IgD-negative memory B cell (primary cell): ENCODE results near the gene CELSR1. TPM values are rescaled to one million over a fixed set of nuclear protein-coding genes. Genes with fewer than 3 reads are reported as not detected.

Experiments used
- H3K27ac Mint-ChIP-seq, 3 donors: one replicate each; pipeline ENCODE4 v1.8.0; 2020 to 2022; ENCODE audit warnings: mild to moderate bottlenecking in 3 of 3, mixed read lengths in 3 of 3, moderate library complexity in 1 of 3
- H3K27me3 Mint-ChIP-seq: one replicate; pipeline ENCODE4 v1.8.0; 2021; ENCODE audit warnings: mixed read lengths
- H3K36me3 Mint-ChIP-seq: one replicate; pipeline ENCODE4 v1.8.0; 2020; ENCODE audit warnings: mild to moderate bottlenecking, mixed read lengths
- H3K4me1 Mint-ChIP-seq, 3 donors: one replicate each; pipeline ENCODE4 v1.8.0; 2020 to 2022; ENCODE audit warnings: mixed read lengths in 3 of 3, mild to moderate bottlenecking in 1 of 3
- H3K4me3 Mint-ChIP-seq, 4 donors: one replicate each; pipeline ENCODE4 v1.8.0; 2020 to 2022; ENCODE audit warnings: mild to moderate bottlenecking in 4 of 4, mixed read lengths in 4 of 4, moderate library complexity in 3 of 4
- H3K9me3 Mint-ChIP-seq, 3 donors: one replicate each; pipeline ENCODE4 v1.8.0; 2020 to 2021; ENCODE audit warnings: mixed read lengths in 3 of 3, mild to moderate bottlenecking in 1 of 3
- polyA plus RNA-seq: library from polyadenylated mRNA; unstranded; fragments of 300-500 nt; fragmentation: Illumina TruSeq; gene quantifications from one replicate; pipeline ENCODE4 v1.2.3, GENCODE V29; 2021

Gene CELSR1
- polyA plus RNA-seq, 1 donor from 2014 or later: 5.2 TPM

GRCh38 chr22:46578824-46579561 is 41.6 kb upstream of the CELSR1 start:
- H3K4me1 Mint-ChIP-seq: peaks cover 36 to 61% (median 43%) of the 10 kb centered on the region in 3 donors
- H3K9me3 Mint-ChIP-seq: no peaks in the 10 kb centered on the region
- H3K27ac Mint-ChIP-seq: peak overlapping the region in 1 of 3 donors; percentile 94
- H3K36me3 Mint-ChIP-seq: no peaks in the 10 kb centered on the region
- no peaks in the 10 kb centered on the region for H3K27me3 Mint-ChIP-seq
- peak overlapping the region; percentile 88 to 97 (median 93) for H3K4me3 Mint-ChIP-seq

GRCh38 chr22:46578251-46578823 is 40.9 kb upstream of the CELSR1 start:
- Mint-ChIP-seq H3K9me3 (no peaks in the 10 kb centered on the region), H3K27ac (peak overlapping the region in 2 of 3 donors; percentile 73 to 94)

GRCh38 chr22:46577368-46578249 is 40.2 kb upstream of the CELSR1 start:
- Mint-ChIP-seq H3K27ac (peak overlapping the region; percentile 71 to 94 (median 73)), H3K4me1 (peaks cover 30 to 53% (median 34%) of the 10 kb centered on the region in 3 donors), H3K9me3 (no peaks in the 10 kb centered on the region), H3K4me3 (peak overlapping the region; percentile 88 to 97 (median 93)), H3K27me3 (no peaks in the 10 kb centered on the region), H3K36me3 (no peaks in the 10 kb centered on the region)

More at GRCh38 chr22:46578251-46578823, 40.9 kb upstream of the CELSR1 start:
- Mint-ChIP-seq H3K4me3 (peak overlapping the region; percentile 88 to 97 (median 93)), H3K4me1 (peaks cover 35 to 58% (median 38%) of the 10 kb centered on the region in 3 donors), H3K27me3 (no peaks in the 10 kb centered on the region), H3K36me3 (no peaks in the 10 kb centered on the region)

- Mint-ChIP-seq H3K27ac (peak overlapping the region in 2 of 3 donors; percentile 57 to 92), H3K36me3 (no peaks in the 10 kb centered on the region), H3K4me3 (peak overlapping the region; percentile 61 to 93 (median 84)), H3K27me3 (no peaks in the 10 kb centered on the region), H3K9me3 (peaks cover 0 to 5% (median 0%) of the 10 kb centered on the region in 3 donors), H3K4me1 (peaks cover 26 to 47% (median 28%) of the 10 kb centered on the region in 3 donors)
Measured at GRCh38 chr22:46576556-46577367, 39.3 kb upstream of the CELSR1 start.

- Mint-ChIP-seq H3K27me3 (no peaks in the 10 kb centered on the region), H3K27ac (peak overlapping the region; percentile 57 to 92 (median 73)), H3K4me1 (peaks cover 19 to 39% (median 20%) of the 10 kb centered on the region in 3 donors), H3K9me3 (peaks cover 0 to 12% (median 3%) of the 10 kb centered on the region in 3 donors), H3K36me3 (no peaks in the 10 kb centered on the region), H3K4me3 (peak overlapping the region; percentile 61 to 93 (median 84))
Measured at GRCh38 chr22:46575911-46576555, 38.6 kb upstream of the CELSR1 start.

GRCh38 chr22:46574993-46575910 is 37.8 kb upstream of the CELSR1 start:
- Mint-ChIP-seq H3K27me3 (no peaks in the 10 kb centered on the region), H3K27ac (peak overlapping the region; percentile 33 to 95 (median 92)), H3K4me3 (peak overlapping the region; percentile 60 to 93 (median 76)), H3K4me1 (peaks cover 13 to 34% (median 14%) of the 10 kb centered on the region in 3 donors), H3K9me3 (peaks cover 0 to 12% (median 3%) of the 10 kb centered on the region in 3 donors), H3K36me3 (no peaks in the 10 kb centered on the region)

GRCh38 chr22:46574438-46574992 is 37.1 kb upstream of the CELSR1 start:
- H3K4me3 Mint-ChIP-seq: peak overlapping the region in 3 of 4 donors; percentile 25 to 61 (median 55)
- no peaks in the 10 kb centered on the region for H3K27me3 Mint-ChIP-seq
- peak overlapping the region in 2 of 3 donors; percentile 44 to 95 for H3K27ac Mint-ChIP-seq
- H3K4me1 Mint-ChIP-seq: peaks cover 7 to 26% (median 10%) of the 10 kb centered on the region in 3 donors
- H3K36me3 Mint-ChIP-seq: no peaks in the 10 kb centered on the region
- H3K9me3 Mint-ChIP-seq: peaks cover 0 to 12% (median 3%) of the 10 kb centered on the region in 3 donors

GRCh38 chr22:46573781-46574437 is 36.5 kb upstream of the CELSR1 start:
- H3K4me3 Mint-ChIP-seq: peak overlapping the region in 3 of 4 donors; percentile 25 to 61 (median 55)
- H3K27me3 Mint-ChIP-seq: no peaks in the 10 kb centered on the region
- H3K4me1 Mint-ChIP-seq: peaks cover 3 to 20% (median 9%) of the 10 kb centered on the region in 3 donors
- H3K9me3 Mint-ChIP-seq: peaks cover 0 to 12% (median 3%) of the 10 kb centered on the region in 3 donors
- H3K36me3 Mint-ChIP-seq: no peaks in the 10 kb centered on the region
- peak overlapping the region in 1 of 3 donors; percentile 44 for H3K27ac Mint-ChIP-seq

- Mint-ChIP-seq H3K27me3 (no peaks in the 10 kb centered on the region), H3K36me3 (no peaks in the 10 kb centered on the region), H3K4me3 (peak overlapping the region in 1 of 4 donors; percentile 61), H3K9me3 (peaks cover 0 to 12% (median 3%) of the 10 kb centered on the region in 3 donors), H3K4me1 (peaks cover 0 to 13% (median 10%) of the 10 kb centered on the region in 3 donors), H3K27ac (no peak overlapping the region)
Measured at GRCh38 chr22:46572911-46573780, 35.7 kb upstream of the CELSR1 start.

GRCh38 chr22:46571642-46572250 is 34.3 kb upstream of the CELSR1 start:
- H3K27ac Mint-ChIP-seq: no peak overlapping the region

More at GRCh38 chr22:46571642-46572250, 34.3 kb upstream of the CELSR1 start:
- Mint-ChIP-seq H3K4me1 (peaks cover 0 to 10% (median 8%) of the 10 kb centered on the region in 3 donors), H3K4me3 (peak overlapping the region in 1 of 4 donors; percentile 29), H3K36me3 (no peaks in the 10 kb centered on the region), H3K27me3 (no peaks in the 10 kb centered on the region), H3K9me3 (peaks cover 0 to 12% (median 3%) of the 10 kb centered on the region in 3 donors)
